ENCODE measurements around the gene CD53. TPM values are rescaled to one million over a fixed set of nuclear protein-coding genes. Genes with fewer than 3 reads are reported as not detected.

CD53 gene
- total and polyA plus RNA-seq, 9 of the 15 experiments (the other 6 are each of a cell fraction or from before 2014, with no cell fraction given): 63.5 to 220 (median 131) TPM

DNA sequence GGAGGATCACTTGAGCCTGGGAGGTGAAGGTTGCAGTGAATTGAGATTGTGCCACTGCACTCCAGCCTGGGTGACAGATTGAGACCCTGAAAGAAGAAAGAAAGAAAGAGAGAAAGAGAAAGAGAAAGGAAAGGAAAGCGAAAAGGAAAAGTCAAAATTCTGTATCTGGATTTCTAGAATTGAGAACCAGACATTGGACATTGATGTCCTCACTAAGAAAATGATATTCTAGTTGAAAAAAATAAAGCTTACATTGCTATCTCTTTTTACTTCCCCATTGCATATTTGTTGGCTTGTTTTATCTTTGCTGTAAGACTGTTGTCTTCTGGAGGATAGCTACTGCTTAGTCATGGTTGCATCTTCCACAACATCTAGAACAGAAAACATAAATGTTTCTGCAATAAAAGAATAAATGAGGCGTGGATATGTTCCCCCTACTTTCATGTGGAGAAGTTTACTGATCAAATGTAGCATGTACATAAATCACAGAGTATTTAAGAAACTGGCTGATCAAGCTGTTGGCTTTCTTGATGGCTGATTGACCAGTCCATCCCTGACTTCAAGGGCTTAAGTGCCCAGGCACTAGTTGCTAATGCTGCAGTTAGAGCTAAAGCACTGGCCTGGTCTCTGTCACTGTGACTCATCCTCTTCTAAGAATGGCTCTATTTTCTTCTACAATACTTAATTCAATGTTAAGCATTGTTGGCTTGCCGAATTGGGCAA is 17.7 kb downstream of the CD53 start (continued):
- TF ChIP-seq, protein P1, sequence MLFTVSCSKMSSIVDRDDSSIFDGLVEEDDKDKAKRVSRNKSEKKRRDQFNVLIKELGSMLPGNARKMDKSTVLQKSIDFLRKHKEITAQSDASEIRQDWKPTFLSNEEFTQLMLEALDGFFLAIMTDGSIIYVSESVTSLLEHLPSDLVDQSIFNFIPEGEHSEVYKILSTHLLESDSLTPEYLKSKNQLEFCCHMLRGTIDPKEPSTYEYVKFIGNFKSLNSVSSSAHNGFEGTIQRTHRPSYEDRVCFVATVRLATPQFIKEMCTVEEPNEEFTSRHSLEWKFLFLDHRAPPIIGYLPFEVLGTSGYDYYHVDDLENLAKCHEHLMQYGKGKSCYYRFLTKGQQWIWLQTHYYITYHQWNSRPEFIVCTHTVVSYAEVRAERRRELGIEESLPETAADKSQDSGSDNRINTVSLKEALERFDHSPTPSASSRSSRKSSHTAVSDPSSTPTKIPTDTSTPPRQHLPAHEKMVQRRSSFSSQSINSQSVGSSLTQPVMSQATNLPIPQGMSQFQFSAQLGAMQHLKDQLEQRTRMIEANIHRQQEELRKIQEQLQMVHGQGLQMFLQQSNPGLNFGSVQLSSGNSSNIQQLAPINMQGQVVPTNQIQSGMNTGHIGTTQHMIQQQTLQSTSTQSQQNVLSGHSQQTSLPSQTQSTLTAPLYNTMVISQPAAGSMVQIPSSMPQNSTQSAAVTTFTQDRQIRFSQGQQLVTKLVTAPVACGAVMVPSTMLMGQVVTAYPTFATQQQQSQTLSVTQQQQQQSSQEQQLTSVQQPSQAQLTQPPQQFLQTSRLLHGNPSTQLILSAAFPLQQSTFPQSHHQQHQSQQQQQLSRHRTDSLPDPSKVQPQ (CRISPR knock-in tag; IDR thresholded peaks at IDR 0.05; ENCODE audit: borderline replicate concordance): no peak
- TF ChIP-seq, protein P2, sequence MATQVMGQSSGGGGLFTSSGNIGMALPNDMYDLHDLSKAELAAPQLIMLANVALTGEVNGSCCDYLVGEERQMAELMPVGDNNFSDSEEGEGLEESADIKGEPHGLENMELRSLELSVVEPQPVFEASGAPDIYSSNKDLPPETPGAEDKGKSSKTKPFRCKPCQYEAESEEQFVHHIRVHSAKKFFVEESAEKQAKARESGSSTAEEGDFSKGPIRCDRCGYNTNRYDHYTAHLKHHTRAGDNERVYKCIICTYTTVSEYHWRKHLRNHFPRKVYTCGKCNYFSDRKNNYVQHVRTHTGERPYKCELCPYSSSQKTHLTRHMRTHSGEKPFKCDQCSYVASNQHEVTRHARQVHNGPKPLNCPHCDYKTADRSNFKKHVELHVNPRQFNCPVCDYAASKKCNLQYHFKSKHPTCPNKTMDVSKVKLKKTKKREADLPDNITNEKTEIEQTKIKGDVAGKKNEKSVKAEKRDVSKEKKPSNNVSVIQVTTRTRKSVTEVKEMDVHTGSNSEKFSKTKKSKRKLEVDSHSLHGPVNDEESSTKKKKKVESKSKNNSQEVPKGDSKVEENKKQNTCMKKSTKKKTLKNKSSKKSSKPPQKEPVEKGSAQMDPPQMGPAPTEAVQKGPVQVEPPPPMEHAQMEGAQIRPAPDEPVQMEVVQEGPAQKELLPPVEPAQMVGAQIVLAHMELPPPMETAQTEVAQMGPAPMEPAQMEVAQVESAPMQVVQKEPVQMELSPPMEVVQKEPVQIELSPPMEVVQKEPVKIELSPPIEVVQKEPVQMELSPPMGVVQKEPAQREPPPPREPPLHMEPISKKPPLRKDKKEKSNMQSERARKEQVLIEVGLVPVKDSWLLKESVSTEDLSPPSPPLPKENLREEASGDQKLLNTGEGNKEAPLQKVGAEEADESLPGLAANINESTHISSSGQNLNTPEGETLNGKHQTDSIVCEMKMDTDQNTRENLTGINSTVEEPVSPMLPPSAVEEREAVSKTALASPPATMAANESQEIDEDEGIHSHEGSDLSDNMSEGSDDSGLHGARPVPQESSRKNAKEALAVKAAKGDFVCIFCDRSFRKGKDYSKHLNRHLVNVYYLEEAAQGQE (IDR thresholded peaks at IDR 0.05; ENCODE audit: borderline replicate concordance): no peak; the same call in 1 of the 2 replicates
- TF ChIP-seq, protein P2 (CRISPR knock-in tag; IDR thresholded peaks at IDR 0.05; ENCODE audit: low read depth): no peak
- TF ChIP-seq ZNF668 (CRISPR knock-in tag; IDR thresholded peaks at IDR 0.05) (no peak), ESRRB (CRISPR knock-in tag; IDR thresholded peaks at IDR 0.05; ENCODE audit: borderline replicate concordance) (no peak), ELF4 (CRISPR knock-in tag; IDR thresholded peaks at IDR 0.05) (0 out of 2 replicates have a peak, but pooled peaks have one; percentile 22), PURB (CRISPR knock-in tag; IDR thresholded peaks at IDR 0.05; ENCODE audit: low read depth) (no peak), E2F3 (CRISPR knock-in tag; IDR thresholded peaks at IDR 0.05) (peak; percentile 23; the same call in 1 of the 2 replicates), JUNB (CRISPR knock-in tag; conservative IDR thresholded peaks at IDR 0.05) (no peak)
- TF ChIP-seq, protein P3, sequence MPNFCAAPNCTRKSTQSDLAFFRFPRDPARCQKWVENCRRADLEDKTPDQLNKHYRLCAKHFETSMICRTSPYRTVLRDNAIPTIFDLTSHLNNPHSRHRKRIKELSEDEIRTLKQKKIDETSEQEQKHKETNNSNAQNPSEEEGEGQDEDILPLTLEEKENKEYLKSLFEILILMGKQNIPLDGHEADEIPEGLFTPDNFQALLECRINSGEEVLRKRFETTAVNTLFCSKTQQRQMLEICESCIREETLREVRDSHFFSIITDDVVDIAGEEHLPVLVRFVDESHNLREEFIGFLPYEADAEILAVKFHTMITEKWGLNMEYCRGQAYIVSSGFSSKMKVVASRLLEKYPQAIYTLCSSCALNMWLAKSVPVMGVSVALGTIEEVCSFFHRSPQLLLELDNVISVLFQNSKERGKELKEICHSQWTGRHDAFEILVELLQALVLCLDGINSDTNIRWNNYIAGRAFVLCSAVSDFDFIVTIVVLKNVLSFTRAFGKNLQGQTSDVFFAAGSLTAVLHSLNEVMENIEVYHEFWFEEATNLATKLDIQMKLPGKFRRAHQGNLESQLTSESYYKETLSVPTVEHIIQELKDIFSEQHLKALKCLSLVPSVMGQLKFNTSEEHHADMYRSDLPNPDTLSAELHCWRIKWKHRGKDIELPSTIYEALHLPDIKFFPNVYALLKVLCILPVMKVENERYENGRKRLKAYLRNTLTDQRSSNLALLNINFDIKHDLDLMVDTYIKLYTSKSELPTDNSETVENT (CRISPR knock-in tag; IDR thresholded peaks at IDR 0.05): no peak
- TF ChIP-seq, protein P4, sequence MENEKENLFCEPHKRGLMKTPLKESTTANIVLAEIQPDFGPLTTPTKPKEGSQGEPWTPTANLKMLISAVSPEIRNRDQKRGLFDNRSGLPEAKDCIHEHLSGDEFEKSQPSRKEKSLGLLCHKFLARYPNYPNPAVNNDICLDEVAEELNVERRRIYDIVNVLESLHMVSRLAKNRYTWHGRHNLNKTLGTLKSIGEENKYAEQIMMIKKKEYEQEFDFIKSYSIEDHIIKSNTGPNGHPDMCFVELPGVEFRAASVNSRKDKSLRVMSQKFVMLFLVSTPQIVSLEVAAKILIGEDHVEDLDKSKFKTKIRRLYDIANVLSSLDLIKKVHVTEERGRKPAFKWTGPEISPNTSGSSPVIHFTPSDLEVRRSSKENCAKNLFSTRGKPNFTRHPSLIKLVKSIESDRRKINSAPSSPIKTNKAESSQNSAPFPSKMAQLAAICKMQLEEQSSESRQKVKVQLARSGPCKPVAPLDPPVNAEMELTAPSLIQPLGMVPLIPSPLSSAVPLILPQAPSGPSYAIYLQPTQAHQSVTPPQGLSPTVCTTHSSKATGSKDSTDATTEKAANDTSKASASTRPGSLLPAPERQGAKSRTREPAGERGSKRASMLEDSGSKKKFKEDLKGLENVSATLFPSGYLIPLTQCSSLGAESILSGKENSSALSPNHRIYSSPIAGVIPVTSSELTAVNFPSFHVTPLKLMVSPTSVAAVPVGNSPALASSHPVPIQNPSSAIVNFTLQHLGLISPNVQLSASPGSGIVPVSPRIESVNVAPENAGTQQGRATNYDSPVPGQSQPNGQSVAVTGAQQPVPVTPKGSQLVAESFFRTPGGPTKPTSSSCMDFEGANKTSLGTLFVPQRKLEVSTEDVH (IDR thresholded peaks at IDR 0.05; ENCODE audit: low read depth, partially characterized antibody): no peak

Measured in K562 (cell line).